ENCODE data around the gene CNIH3.

DNA sequence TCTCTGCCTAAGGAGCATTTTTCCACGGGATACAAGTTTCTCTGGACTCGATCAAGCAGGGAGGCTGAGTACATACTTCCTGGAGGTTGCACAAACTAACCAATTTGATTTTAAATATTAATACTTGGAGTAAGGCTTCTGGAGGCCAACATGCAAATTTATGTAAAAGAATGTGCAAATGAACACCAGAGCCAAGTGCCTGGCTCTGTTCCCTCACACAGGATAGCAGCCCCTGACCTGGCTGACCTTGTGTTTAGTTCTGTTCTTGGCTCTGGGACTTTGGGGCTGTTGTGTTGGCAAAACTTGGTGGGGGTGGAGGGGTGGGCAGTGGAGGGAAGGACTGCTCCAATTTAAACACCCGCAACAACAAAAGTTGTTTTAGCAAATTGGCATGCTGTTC is 34.2 kb downstream of the CNIH3 start:
- TF ChIP-seq EP300 (IDR thresholded peaks at IDR 0.05; ENCODE audit: borderline replicate concordance) (no peak), EGR1 (IDR thresholded peaks at IDR 0.05) (no peak)
